GM19438 (cell line): Measurements from ENCODE around the gene EML3.
"Not testable (repeated sequence)": the region's sequence is repeated elsewhere in the genome, so short reads cannot be mapped to it uniquely, and the experiment has no call there.

ENCODE experiments used
- ATAC-seq: cut with Tn5 transposase; IDR thresholded peaks from one replicate; pipeline ENCODE4 v1.9.1; 2021; ENCODE audit warnings: low read depth; ENCODE audit not compliant: unreplicated experiment

EML3 gene

GRCh38 chr11:62601122-62601371, 11.5 kb downstream of the EML3 start:
- ATAC-seq, result no peak

- ATAC-seq, result no peak
Measured at GRCh38 chr11:62600367-62601121, 12.0 kb downstream of the EML3 start.

GRCh38 chr11:62599901-62600300, 12.7 kb downstream of the EML3 start:
- ATAC-seq, result no peak

GRCh38 chr11:62599069-62599696, 13.4 kb downstream of the EML3 start:
- peak; percentile 51 for ATAC-seq

- no peak for ATAC-seq
Measured at GRCh38 chr11:62595124-62595523, 17.5 kb downstream of the EML3 start.

GRCh38 chr11:62593434-62594044, 19.0 kb downstream of the EML3 start:
- no peak for ATAC-seq

- ATAC-seq, result no peak
Measured at GRCh38 chr11:62592989-62593421, 19.6 kb downstream of the EML3 start.

GRCh38 chr11:62592146-62592815, 20.3 kb downstream of the EML3 start:
- ATAC-seq, result no peak

- peak; percentile 89 for ATAC-seq
Measured at GRCh38 chr11:62591448-62592145, 21.0 kb downstream of the EML3 start, which contains the start of gene TUT1. TSS of gene TUT1 (minus strand) at chr11:62591523. CDS start at chr11:62591485, 38 bp downstream.

- no peak for ATAC-seq
Measured at GRCh38 chr11:62588966-62589637, 23.5 kb downstream of the EML3 start.

- ATAC-seq, result not testable (repeated sequence)
Measured at GRCh38 chr11:62585356-62585755, 27.2 kb downstream of the EML3 start.

GRCh38 chr11:62581735-62582134, 30.8 kb downstream of the EML3 start:
- ATAC-seq, result not testable (repeated sequence)

GRCh38 chr11:62580959-62581715, 31.4 kb downstream of the EML3 start:
- no peak for ATAC-seq

GRCh38 chr11:62579252-62579651, 33.3 kb downstream of the EML3 start:
- ATAC-seq, result no peak

- no peak for ATAC-seq
Measured at GRCh38 chr11:62578541-62578940, 34.0 kb downstream of the EML3 start.

- ATAC-seq, result no peak
Measured at GRCh38 chr11:62577046-62577714, 35.4 kb downstream of the EML3 start.

GRCh38 chr11:62575837-62576236, 36.7 kb downstream of the EML3 start:
- no peak for ATAC-seq

GRCh38 chr11:62575156-62575555, 37.4 kb downstream of the EML3 start:
- no peak for ATAC-seq
